GM21526 (cell line): ENCODE measurements around the gene SPAST.
A peak's percentile ranks its signal among the peaks of the same experiment; 100 is the strongest.
"Not testable (repeated sequence)": the region's sequence is repeated elsewhere in the genome, so short reads cannot be mapped to it uniquely, and the experiment has no call there.

Experiments
- ATAC-seq: cut with Tn5 transposase; IDR thresholded peaks from one replicate; pipeline ENCODE4 v1.9.1; 2021; ENCODE audit warnings: moderate library complexity; ENCODE audit not compliant: unreplicated experiment, low FRiP score

SPAST gene

GRCh38 chr2:32063310-32064020 is at the start of gene SPAST:
Gene SPAST, plus strand, starts transcription at chr2:32063556. Its CDS starts 276 bp downstream, at chr2:32063832.
- ATAC-seq = peak; percentile 97

GRCh38 chr2:32018789-32019482 is 44.4 kb upstream of the SPAST start:
- not testable (repeated sequence) for ATAC-seq

GRCh38 chr2:32034198-32034887 is 29.0 kb upstream of the SPAST start:
- ATAC-seq = not testable (repeated sequence)

GRCh38 chr2:32039447-32040219 is 23.7 kb upstream of the SPAST start, which contains the start of gene DPY30:
Gene DPY30, minus strand, starts transcription at chr2:32039805. Its CDS starts 349 bp downstream, at chr2:32039456.
- ATAC-seq = peak; percentile 83

- ATAC-seq = no peak
Measured at GRCh38 chr2:32043561-32043960, 19.8 kb upstream of the SPAST start.

- no peak for ATAC-seq
Measured at GRCh38 chr2:32051836-32052439, 11.4 kb upstream of the SPAST start.

GRCh38 chr2:32054583-32054982 is 8.8 kb upstream of the SPAST start:
- ATAC-seq = not testable (repeated sequence)

GRCh38 chr2:32058130-32058529 is 5.2 kb upstream of the SPAST start:
- ATAC-seq = no peak

GRCh38 chr2:32060266-32060665 is 3.1 kb upstream of the SPAST start:
- ATAC-seq = no peak

GRCh38 chr2:32061430-32061829 is 1.9 kb upstream of the SPAST start:
- no peak for ATAC-seq

GRCh38 chr2:32061973-32062861 is 1.1 kb upstream of the SPAST start:
- no peak for ATAC-seq

GRCh38 chr2:32064021-32064601 is 755 bp downstream of the SPAST start:
- ATAC-seq = peak; percentile 9

GRCh38 chr2:32064713-32065112 is 1.4 kb downstream of the SPAST start:
- ATAC-seq = no peak

- no peak for ATAC-seq
Measured at GRCh38 chr2:32067549-32067948, 4.2 kb downstream of the SPAST start.

GRCh38 chr2:32074134-32074506 is 10.8 kb downstream of the SPAST start:
- ATAC-seq = no peak

- no peak for ATAC-seq
Measured at GRCh38 chr2:32095671-32096070, 32.3 kb downstream of the SPAST start.

- ATAC-seq = no peak
Measured at GRCh38 chr2:32108111-32108510, 44.8 kb downstream of the SPAST start.

- ATAC-seq = no peak
Measured at GRCh38 chr2:32118055-32118454, 54.7 kb downstream of the SPAST start.

- ATAC-seq = no peak
Measured at GRCh38 chr2:32119161-32119560, 55.8 kb downstream of the SPAST start.
